Limb (tissue), 2 donors: ENCODE measurements around the gene ARHGEF19.

Source experiments
- DNase-seq, 2 donors: peaks; one replicate each; pipeline ENCODE4 v3.0.0-alpha.2; 2016; ENCODE audit errors: extremely low spot score in 2 of 2

ARHGEF19 gene

GRCh38 chr1:16244650-16245285 is 32.3 kb upstream of the ARHGEF19 start:
- no peak for DNase-seq

- peak; percentile 78 to 88 for DNase-seq
Observed at GRCh38 chr1:16243936-16244649, 31.6 kb upstream of the ARHGEF19 start.

DNA sequence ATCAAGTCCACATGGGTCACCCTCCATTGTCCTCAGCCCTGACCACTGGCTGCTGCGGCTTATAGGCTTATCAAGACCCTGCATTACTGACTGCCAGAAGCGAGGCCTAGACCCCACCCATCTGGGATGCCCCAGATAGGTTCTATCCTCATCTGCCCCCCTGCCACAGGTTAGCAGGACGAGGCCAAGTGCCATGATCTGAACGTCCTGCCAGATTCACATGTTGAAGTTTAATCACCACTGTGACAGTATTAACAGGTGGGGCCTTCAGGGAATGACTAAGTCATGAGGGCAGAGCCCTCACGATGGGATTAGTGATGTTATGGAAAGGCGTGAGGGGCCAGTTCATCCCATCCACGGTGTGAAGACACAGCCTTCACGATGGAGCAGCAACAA is 30.8 kb upstream of the ARHGEF19 start:
- DNase-seq, result no peak

- no peak for DNase-seq
Observed at GRCh38 chr1:16242556-16243214, 30.2 kb upstream of the ARHGEF19 start.

- no peak for DNase-seq
Observed at GRCh38 chr1:16241221-16241708, 28.8 kb upstream of the ARHGEF19 start.

- no peak for DNase-seq
Observed at GRCh38 chr1:16239972-16240491, 27.6 kb upstream of the ARHGEF19 start.

DNA sequence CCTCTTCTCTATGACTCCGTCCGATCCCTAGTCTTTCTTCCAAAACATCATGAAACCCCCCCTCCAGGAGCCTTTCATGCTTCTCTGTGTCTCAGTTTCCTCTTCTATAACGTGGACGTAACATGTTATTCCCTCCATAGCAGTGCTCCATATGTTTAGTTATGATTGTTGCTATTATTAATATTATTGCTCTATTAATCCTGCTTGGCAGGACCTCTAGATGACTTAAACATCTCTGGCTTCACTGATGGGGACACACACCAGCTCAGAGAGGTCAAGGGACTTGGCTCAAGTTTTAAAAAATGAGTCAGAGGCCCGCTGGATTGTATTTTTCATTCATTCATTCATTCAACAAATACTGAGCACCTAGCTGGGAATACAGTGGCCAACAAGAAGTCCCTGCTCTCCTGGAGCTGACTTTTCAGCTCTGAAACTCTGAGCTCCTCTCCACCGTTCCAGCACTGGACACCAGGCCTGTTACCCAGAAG is 24.9 kb upstream of the ARHGEF19 start:
- no peak for DNase-seq

GRCh38 chr1:16236511-16237342 is 24.3 kb upstream of the ARHGEF19 start, which contains the start of gene CPLANE2:
Gene CPLANE2, minus strand, starts transcription at chr1:16237183. Its CDS starts 441 bp downstream, at chr1:16236742.
- peak; percentile 92 to 97 for DNase-seq

DNA sequence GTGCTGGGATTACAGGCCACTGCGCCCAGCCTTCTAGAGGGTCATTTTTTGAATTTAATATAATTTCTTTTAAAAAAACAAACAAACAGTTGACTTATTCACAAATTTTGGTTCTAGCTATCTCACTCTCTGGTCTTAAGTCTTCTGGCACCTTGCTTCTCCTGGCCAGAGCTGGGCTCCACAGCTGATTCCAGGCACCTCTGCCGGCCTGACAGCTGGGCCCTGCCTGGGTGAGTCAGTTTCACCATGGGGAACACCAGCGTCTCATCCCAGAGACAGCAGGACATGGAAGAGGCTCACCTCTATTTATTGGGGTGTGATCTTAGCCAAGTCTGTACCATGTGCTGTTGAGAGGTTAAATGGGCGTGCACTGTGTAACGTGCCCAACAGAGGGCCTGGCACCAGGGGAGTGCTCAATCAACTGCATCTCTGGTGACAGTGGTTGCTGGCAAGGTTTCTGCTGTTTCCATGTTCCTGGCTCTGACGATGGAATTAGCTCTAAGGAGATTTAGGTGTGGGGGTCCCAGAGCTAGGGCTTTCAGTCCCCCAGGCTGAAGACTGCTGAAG is 23.6 kb upstream of the ARHGEF19 start:
- no peak for DNase-seq

DNA sequence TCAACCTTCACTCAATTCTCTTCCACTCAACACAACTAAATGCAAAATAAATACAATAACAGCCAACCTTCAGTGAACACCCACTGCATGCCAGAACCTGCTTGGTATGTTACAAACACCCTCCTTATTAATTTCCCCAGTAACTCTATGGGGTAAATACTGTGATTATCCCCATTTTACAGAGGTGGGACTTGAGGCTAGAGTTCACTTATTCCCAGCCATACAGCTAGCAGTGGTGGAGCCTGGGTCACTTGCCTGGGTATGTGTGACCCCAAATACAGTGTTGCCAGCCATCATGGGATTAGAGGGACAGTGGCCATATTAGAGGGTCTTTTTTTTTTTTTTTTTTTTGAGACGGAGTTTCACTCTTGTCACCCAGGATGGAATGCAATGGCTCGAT is 22.9 kb upstream of the ARHGEF19 start:
- no peak for DNase-seq

DNA sequence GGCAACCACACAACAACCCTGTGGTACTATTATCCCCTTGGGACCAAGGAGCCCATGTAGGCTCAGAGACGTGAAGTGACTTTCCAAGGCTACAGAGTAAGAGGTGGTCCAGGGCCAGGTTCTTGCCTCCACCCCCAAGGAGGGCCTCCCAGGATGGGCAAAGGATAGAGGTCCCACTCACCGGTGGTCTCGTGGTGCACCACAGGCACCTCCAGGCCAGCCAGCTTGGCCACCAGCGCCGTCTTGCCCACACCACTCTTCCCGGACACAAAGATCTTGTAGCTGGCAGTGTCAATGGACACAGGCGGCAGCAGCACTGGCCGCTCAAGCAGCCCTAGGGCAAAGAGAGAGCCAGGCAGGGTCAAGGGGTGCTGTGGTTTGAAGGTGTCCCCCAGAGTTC is 21.0 kb upstream of the ARHGEF19 start:
- DNase-seq, result no peak

DNA sequence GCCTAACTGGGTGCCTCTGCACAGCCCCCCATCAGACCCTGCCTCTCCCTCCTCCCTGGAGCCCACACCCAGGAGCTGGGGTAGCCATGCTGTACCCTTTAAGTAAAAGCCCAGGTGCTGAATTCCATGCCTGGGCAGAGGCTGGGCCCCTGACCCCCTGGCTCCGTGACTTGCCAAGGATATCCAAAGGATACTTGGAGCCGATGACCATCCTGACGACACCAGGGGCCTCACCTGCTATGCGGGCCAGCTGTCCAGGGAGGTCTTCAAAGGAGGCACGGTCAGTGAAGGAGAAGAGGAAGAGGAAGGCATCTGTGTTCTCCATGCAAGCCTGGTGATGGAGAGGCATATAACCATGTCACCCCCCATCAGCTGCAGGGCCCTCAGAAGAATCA is 19.9 kb upstream of the ARHGEF19 start:
- no peak for DNase-seq

DNA sequence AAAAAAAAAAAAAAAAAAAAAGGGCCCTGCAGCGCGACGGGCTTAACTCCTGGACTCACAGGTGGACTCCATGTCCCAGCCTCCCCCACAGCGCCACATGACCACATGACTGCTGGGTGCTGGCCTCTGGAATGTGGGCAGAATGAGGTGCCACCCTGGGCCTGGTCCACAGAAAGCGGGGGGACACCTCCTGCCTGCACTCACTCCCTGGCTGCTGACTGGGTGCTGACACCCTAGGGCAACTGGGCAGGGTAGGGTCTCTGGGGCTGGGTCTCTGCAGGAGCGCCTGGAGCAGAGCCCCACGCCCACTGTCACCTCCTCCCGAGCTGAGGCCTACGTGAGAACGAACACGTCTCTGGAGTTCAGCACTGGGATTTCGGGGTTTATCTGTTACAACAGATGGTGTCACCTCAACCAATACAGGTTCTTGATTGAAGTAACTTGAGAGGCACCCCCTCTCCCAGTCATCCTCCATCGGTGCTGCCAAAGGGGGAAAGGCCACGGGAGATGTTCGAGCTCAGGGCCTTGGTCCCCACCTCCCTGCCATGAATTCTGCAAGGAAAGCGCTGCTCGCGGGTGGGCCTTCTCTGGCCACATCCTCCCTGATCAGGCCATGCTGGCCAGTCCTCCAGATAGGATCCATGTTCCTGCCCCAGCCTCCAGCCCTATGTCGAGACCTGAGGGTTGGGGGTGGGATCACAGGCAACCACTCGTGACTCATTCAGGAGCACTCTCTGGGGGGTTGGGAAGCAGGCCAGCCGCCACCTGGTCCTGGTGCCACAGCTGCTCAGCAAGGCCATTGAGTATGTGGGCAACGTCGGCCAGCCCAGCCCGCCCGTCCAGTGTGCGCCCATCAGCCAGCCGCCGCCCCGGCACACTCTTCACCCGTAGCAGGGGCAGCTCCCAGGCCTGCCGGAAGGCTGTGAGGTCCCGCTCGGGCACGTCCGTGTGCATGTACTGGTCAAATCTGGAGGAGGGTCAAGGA is 19.2 kb upstream of the ARHGEF19 start:
- no peak for DNase-seq

GRCh38 chr1:16230744-16231143 is 18.3 kb upstream of the ARHGEF19 start:
- no peak for DNase-seq

- DNase-seq, result no peak
Observed at GRCh38 chr1:16229976-16230740, 17.7 kb upstream of the ARHGEF19 start.

DNA sequence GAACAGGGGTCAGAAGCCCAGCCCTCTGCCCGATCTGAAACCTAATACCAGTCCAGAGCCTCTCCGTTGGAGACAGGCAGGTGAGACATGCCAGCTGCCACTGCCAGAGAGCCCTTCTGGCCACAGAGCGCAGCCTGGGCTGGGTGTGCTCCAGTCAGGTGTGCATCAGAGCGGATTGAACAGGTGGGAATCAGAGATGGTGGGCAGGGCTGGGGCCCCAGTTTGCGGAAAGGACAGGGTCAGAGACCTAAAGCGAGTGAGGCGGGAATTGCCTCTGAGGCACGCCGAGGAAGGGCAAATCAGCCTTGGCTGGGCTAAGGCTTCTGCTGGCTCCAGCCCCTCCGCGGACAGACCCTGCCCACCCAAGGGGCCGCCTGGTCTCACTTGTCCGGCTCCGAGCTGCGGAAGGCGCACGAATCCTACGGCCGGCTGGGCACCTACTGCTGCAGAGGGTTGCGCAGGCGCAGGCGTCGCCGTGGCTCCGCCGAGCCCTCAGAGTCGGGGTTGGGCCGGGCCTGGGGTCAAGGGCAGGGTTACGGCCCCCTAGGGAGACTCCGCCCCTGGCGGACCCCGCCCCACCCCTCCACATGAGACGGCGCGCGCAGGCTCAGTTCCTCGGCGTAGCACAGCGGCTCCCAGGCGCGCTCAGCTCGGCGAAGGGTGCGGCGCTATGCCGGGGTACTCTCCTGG is 14.2 kb upstream of the ARHGEF19 start:
- DNase-seq, result peak in 1 of 2 donors; percentile 67

- no peak for DNase-seq
Observed at GRCh38 chr1:16226129-16226489, 13.7 kb upstream of the ARHGEF19 start.

- no peak for DNase-seq
Observed at GRCh38 chr1:16224472-16224871, 12.0 kb upstream of the ARHGEF19 start.
